ENCODE measurements around the gene WDR43. TPM values are rescaled to one million over a fixed set of nuclear protein-coding genes. Genes with fewer than 3 reads are reported as not detected.

WDR43 gene
- total RNA-seq, 1 experiment from 2014 or later = 85.6 TPM

- DNase-seq = no peak
- Mint-ChIP-seq H3K4me3 (ENCODE audit: low read depth, unreplicated experiment) (no peak overlapping the region), H3K36me3 (ENCODE audit: insufficient read depth, unreplicated experiment) (peaks cover 13% of the 10 kb centered on the region), H3K27me3 (ENCODE audit: unreplicated experiment) (no peaks in the 10 kb centered on the region), H3K9me3 (ENCODE audit: low read depth, unreplicated experiment) (no peaks in the 10 kb centered on the region), H3K27ac (ENCODE audit: unreplicated experiment) (no peak overlapping the region), H3K4me1 (ENCODE audit: low read depth, unreplicated experiment) (peaks cover 21% of the 10 kb centered on the region)
- BruUV-seq (replicated peaks) = no TSS peak
- no peak for TF ChIP-seq CTCF (IDR thresholded peaks at IDR 0.05; ENCODE audit: unreplicated experiment)
- intact Hi-C loops (cut with micrococcal nuclease; ENCODE audit: unreplicated experiment) = loop anchor here (10.0 kb wide), 1 partner anchor 158 kb away; the partner anchor contains the start of gene CLIP4
- CTCF ChIA-PET = no interaction called here
These were observed 62.4 kb downstream of the WDR43 start for GRCh38 chr2:28956890-28957289.

- Mint-ChIP-seq H3K4me1 (ENCODE audit: low read depth, unreplicated experiment) (peaks cover 8% of the 10 kb centered on the region), H3K4me3 (ENCODE audit: low read depth, unreplicated experiment) (no peak overlapping the region), H3K27ac (ENCODE audit: unreplicated experiment) (no peak overlapping the region), H3K27me3 (ENCODE audit: unreplicated experiment) (no peaks in the 10 kb centered on the region), H3K36me3 (ENCODE audit: insufficient read depth, unreplicated experiment) (peaks cover 3% of the 10 kb centered on the region), H3K9me3 (ENCODE audit: low read depth, unreplicated experiment) (no peaks in the 10 kb centered on the region)
- intact Hi-C loops (cut with micrococcal nuclease; ENCODE audit: unreplicated experiment) = loop anchor here (1.0 to 10.0 kb wide), 3 partner anchors 55 to 238 kb away; partner anchors contain the start of gene CLIP4
- BruUV-seq (replicated peaks) = no TSS peak
- TF ChIP-seq CTCF (IDR thresholded peaks at IDR 0.05; ENCODE audit: unreplicated experiment) = peak; percentile 72
- CTCF ChIA-PET = interaction anchor here (0.6 kb wide), 1 partner anchor 350 kb away, joined by 4 read pairs; no protein-coding TSS in a partner anchor
- DNase-seq = peak; percentile 65
These were observed 64.2 kb downstream of the WDR43 start for GRCh38 chr2:28958689-28959088.

- BruUV-seq (replicated peaks) = no TSS peak
These were observed 65.9 kb downstream of the WDR43 start for GRCh38 chr2:28960401-28960800.

GRCh38 chr2:28962505-28962904, 68.0 kb downstream of the WDR43 start:
- H3K9me3 Mint-ChIP-seq (ENCODE audit: low read depth, unreplicated experiment) = no peaks in the 10 kb centered on the region
- no peak overlapping the region for H3K27ac Mint-ChIP-seq (ENCODE audit: unreplicated experiment)
- CTCF ChIA-PET = no interaction called here
- peaks cover 7% of the 10 kb centered on the region for H3K4me1 Mint-ChIP-seq (ENCODE audit: low read depth, unreplicated experiment)
- BruUV-seq (replicated peaks) = no TSS peak
- intact Hi-C loops (cut with micrococcal nuclease; ENCODE audit: unreplicated experiment) = no loop called here
- H3K27me3 Mint-ChIP-seq (ENCODE audit: unreplicated experiment) = no peaks in the 10 kb centered on the region
- DNase-seq = no peak
- H3K4me3 Mint-ChIP-seq (ENCODE audit: low read depth, unreplicated experiment) = no peak overlapping the region
- no peaks in the 10 kb centered on the region for H3K36me3 Mint-ChIP-seq (ENCODE audit: insufficient read depth, unreplicated experiment)
- no peak for TF ChIP-seq CTCF (IDR thresholded peaks at IDR 0.05; ENCODE audit: unreplicated experiment)

More at GRCh38 chr2:28960401-28960800, 65.9 kb downstream of the WDR43 start:
- TF ChIP-seq CTCF (IDR thresholded peaks at IDR 0.05; ENCODE audit: unreplicated experiment) = no peak
- Mint-ChIP-seq H3K27ac (ENCODE audit: unreplicated experiment) (no peak overlapping the region), H3K36me3 (ENCODE audit: insufficient read depth, unreplicated experiment) (peaks cover 2% of the 10 kb centered on the region), H3K9me3 (ENCODE audit: low read depth, unreplicated experiment) (no peaks in the 10 kb centered on the region), H3K27me3 (ENCODE audit: unreplicated experiment) (no peaks in the 10 kb centered on the region), H3K4me1 (ENCODE audit: low read depth, unreplicated experiment) (peaks cover 8% of the 10 kb centered on the region), H3K4me3 (ENCODE audit: low read depth, unreplicated experiment) (no peak overlapping the region)
- DNase-seq = no peak
- intact Hi-C loops (cut with micrococcal nuclease; ENCODE audit: unreplicated experiment) = no loop called here
- CTCF ChIA-PET = no interaction called here

Data from Calu3 (cell line).